ENCODE data around the gene POU6F2.

DNA sequence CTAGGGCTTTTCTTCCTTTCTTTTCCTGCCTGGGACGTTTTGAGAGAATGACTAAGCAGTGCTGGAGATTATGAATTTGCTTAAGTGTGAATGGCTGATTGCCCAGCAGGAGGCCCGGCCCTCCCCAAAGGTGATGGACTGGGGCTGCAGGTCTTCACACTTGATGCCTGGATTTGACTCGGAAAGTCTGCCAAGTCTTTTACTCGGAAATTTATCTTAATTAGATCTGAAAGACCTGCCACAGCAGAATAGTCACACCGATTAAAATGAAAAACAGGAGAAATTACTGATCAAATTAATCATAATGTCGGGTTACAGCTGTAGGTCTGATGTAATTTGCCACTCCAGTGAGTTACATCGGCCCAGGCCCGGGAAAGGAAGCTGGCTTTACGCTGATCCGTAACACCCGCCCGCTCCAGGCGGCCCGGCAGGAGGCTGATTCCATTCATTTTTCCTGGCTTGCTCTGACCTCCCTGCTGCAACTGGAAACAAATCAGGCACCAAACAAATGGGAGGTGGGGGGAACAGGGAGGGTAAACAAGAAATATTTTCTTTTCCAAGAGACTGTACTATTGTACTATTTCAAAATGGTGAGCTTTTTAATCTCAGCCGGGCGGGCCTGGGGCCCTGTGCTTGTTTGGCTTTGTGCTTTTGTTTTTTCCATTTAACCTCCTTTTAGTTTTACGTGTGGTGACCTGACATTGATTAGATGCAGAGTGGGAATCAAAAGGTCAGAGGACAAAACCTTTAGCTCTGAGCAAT lies 376.1 kb downstream of the POU6F2 start:
- TF ChIP-seq, protein P1, sequence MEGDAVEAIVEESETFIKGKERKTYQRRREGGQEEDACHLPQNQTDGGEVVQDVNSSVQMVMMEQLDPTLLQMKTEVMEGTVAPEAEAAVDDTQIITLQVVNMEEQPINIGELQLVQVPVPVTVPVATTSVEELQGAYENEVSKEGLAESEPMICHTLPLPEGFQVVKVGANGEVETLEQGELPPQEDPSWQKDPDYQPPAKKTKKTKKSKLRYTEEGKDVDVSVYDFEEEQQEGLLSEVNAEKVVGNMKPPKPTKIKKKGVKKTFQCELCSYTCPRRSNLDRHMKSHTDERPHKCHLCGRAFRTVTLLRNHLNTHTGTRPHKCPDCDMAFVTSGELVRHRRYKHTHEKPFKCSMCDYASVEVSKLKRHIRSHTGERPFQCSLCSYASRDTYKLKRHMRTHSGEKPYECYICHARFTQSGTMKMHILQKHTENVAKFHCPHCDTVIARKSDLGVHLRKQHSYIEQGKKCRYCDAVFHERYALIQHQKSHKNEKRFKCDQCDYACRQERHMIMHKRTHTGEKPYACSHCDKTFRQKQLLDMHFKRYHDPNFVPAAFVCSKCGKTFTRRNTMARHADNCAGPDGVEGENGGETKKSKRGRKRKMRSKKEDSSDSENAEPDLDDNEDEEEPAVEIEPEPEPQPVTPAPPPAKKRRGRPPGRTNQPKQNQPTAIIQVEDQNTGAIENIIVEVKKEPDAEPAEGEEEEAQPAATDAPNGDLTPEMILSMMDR (IDR thresholded peaks at IDR 0.05), result no peak
- TF ChIP-seq POLR2A (IDR thresholded peaks at IDR 0.05) (no peak), POLR2AphosphoS5 (IDR thresholded peaks at IDR 0.05) (no peak)

All from breast epithelium (tissue), 3 donors.